Keratinocyte (primary cell): ENCODE results near the gene LILRA1.

Experiments
- EZH2 ChIP-seq: IDR thresholded peaks from one replicate; pipeline ENCODE4 v1.6.1; 2012; ENCODE audit warnings: inconsistent platforms, mild to moderate bottlenecking, low read length, moderate library complexity
- TF ChIP-seq, protein P1 (sequence below), 3 experiments: IDR thresholded peaks in 1 of 3; conservative IDR thresholded peaks in 1 of 3; optimal IDR thresholded peaks in 1 of 3; 2 replicates in 2 of 3; 3 replicates in 1 of 3; pipeline versions ENCODE3 to v1.5.1; 2011; ENCODE audit warnings: low read length in 3 of 3, mild to moderate bottlenecking in 3 of 3, moderate library complexity in 2 of 3, control low read depth in 1 of 3, inconsistent platforms in 1 of 3; ENCODE audit not compliant: insufficient read depth in 2 of 3; ENCODE audit errors: extremely low read depth in 1 of 3

DNA sequence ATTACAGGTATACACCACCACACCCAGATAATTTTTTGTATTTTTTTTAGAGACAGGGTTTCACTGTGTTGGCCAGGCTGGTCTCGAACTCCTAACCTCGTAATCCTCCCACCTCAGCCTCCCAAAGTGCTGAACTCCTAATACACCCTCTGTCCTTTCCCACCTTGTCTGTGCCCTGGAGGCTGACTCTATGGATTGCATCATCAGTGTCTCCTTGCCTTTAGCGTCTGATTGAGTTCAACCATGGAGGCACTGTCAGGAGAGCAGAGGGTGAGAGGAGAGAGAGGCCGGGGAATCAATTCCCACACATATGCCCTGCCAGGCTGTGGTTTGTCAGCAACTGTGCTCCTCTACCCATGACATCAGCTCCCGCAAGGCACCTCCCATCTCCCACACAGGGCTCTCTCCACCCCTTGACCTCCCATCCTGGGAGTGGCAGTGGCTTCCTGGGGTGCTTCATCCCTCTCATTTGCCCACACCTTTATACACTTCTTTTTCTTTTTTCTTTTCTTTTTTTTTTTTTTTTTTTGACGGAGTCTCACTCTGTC is 56.8 kb downstream of the LILRA1 start:
- TF ChIP-seq, protein P1, sequence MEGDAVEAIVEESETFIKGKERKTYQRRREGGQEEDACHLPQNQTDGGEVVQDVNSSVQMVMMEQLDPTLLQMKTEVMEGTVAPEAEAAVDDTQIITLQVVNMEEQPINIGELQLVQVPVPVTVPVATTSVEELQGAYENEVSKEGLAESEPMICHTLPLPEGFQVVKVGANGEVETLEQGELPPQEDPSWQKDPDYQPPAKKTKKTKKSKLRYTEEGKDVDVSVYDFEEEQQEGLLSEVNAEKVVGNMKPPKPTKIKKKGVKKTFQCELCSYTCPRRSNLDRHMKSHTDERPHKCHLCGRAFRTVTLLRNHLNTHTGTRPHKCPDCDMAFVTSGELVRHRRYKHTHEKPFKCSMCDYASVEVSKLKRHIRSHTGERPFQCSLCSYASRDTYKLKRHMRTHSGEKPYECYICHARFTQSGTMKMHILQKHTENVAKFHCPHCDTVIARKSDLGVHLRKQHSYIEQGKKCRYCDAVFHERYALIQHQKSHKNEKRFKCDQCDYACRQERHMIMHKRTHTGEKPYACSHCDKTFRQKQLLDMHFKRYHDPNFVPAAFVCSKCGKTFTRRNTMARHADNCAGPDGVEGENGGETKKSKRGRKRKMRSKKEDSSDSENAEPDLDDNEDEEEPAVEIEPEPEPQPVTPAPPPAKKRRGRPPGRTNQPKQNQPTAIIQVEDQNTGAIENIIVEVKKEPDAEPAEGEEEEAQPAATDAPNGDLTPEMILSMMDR (optimal IDR thresholded peaks at IDR 0.05 in 1 of 3, IDR thresholded peaks at IDR 0.05 in 1 of 3, conservative IDR thresholded peaks at IDR 0.05 in 1 of 3; ENCODE audit: extremely low read depth in 1 of 3, insufficient read depth in 2 of 3, low read length in 3 of 3): no peak
- no peak for TF ChIP-seq EZH2
